K562 (cell line): ENCODE results near the gene CDC14B. TPM values are rescaled to one million over a fixed set of nuclear protein-coding genes. Genes with fewer than 3 reads are reported as not detected.
A peak's percentile ranks its signal among the peaks of the same experiment; 100 is the strongest.

Source experiments
- HINFP ChIP-seq: fragments of 450-650 bp; conservative IDR thresholded peaks from 2 replicates; pipeline ENCODE4 v1.6.1; 2016; ENCODE audit warnings: missing genetic modification characterization, low read depth, mild to moderate bottlenecking, control low read depth, missing compliant biosample characterization
- MNT ChIP-seq, 2 experiments: fragments of 450-650 bp; conservative IDR thresholded peaks; 2 replicates each; pipeline ENCODE4 v1.6.1; 2017; ENCODE audit warnings: mild to moderate bottlenecking in 2 of 2, moderate library complexity in 2 of 2
- NONO ChIP-seq, 2 experiments: fragments of 200-400 bp in 1 of 2; fragments of 450-650 bp in 1 of 2; formaldehyde crosslinking in 1 of 2; IDR thresholded peaks; 2 replicates each; pipeline ENCODE4 v1.6.1; 2017; ENCODE audit warnings: low read depth in 2 of 2, mild to moderate bottlenecking in 2 of 2, moderate library complexity in 2 of 2, low read length in 1 of 2
- NR2F6 ChIP-seq: fragments of 450-650 bp; formaldehyde crosslinking; IDR thresholded peaks from 2 replicates; pipeline ENCODE4 v1.4.0; 2020; ENCODE audit warnings: mild to moderate bottlenecking
- POLR2AphosphoS5 ChIP-seq: IDR thresholded peaks from 2 replicates; pipeline ENCODE4 v1.6.1; 2011; ENCODE audit warnings: mild to moderate bottlenecking, low read depth, low read length, moderate library complexity; ENCODE audit not compliant: control insufficient read depth, insufficient read depth
- PPARD ChIP-seq: fragments of 250-450 bp; sonication (Bioruptor Pico); IDR thresholded peaks from 2 replicates; pipeline ENCODE4 v1.8.0; 2022; ENCODE audit warnings: inconsistent platforms, mild to moderate bottlenecking, moderate library complexity
- SP2 ChIP-seq: IDR thresholded peaks from 2 replicates; pipeline ENCODE4 v1.6.1; 2011; ENCODE audit warnings: mild to moderate bottlenecking, low read depth, low read length, moderate library complexity; ENCODE audit not compliant: poor library complexity, severe bottlenecking; ENCODE audit errors: extremely low read depth
- TBP ChIP-seq: optimal IDR thresholded peaks from 2 replicates; pipeline ENCODE3; 2011; ENCODE audit warnings: low read depth, low read length, improper control_type of control experiment
- ZNF143 ChIP-seq: sonication (generic); formaldehyde crosslinking; IDR thresholded peaks from 2 replicates; pipeline ENCODE4 v1.9.0; 2022; ENCODE audit warnings: mild to moderate bottlenecking, missing genetic modification reagents
- ZNF316 ChIP-seq: fragments of 450-650 bp; IDR thresholded peaks from 2 replicates; pipeline ENCODE4 v1.6.1; 2016
- ZNF347 ChIP-seq: fragments of 450-650 bp; formaldehyde crosslinking; IDR thresholded peaks from 2 replicates; pipeline ENCODE4 v1.4.0; 2020; ENCODE audit warnings: low read depth, mild to moderate bottlenecking, moderate library complexity
- polyA plus RNA-seq, 8 experiments: library from polyadenylated mRNA; depleted of rRNA in 4 of 8; stranded (reverse) in 5 of 8; unstranded in 3 of 8; fragments of >200 nt; fragmentation: Nextera tagmentation in 2 of 8; fragmentation: Illumina TruSeq in 1 of 8; extraction: Ambion mirVana in 2 of 8; extraction: Trizol in 1 of 8; gene quantifications; 2 replicates each; pipeline versions ENCODE4 v1.2.1 to v1.2.3, GENCODE V29; 2011 to 2014; ENCODE audit warnings: inconsistent platforms in 1 of 8, missing spikeins in 1 of 8
- total RNA-seq, 7 experiments: library from RNA; depleted of rRNA in 6 of 7; stranded (reverse); fragments of >200 nt in 6 of 7; fragmentation: Illumina TruSeq in 2 of 7; extraction: Trizol in 2 of 7; gene quantifications; 2 replicates each; pipeline versions ENCODE4 v1.2.1 to v1.2.3, GENCODE V29; 2011 to 2021; ENCODE audit warnings: low replicate concordance in 1 of 7
- TF ChIP-seq, protein P1 (sequence below): fragments of 250-450 bp; sonication (Bioruptor Pico); IDR thresholded peaks from 2 replicates; pipeline ENCODE4 v1.5.0; 2020; ENCODE audit warnings: mild to moderate bottlenecking, borderline replicate concordance
- TF ChIP-seq, protein P2 (sequence below), 2 experiments: fragments of 450-650 bp; formaldehyde crosslinking in 1 of 2; IDR thresholded peaks; 2 replicates each; pipeline versions ENCODE4 v1.4.0 to v1.6.1; 2014 to 2020; ENCODE audit warnings: mild to moderate bottlenecking in 2 of 2, borderline replicate concordance in 1 of 2, low read depth in 1 of 2

Gene CDC14B
- total and polyA plus RNA-seq, 9 of the 15 experiments (the other 6 are each of a cell fraction or from before 2014, with no cell fraction given): 1.4 to 6.0 (median 3.8) TPM

DNA sequence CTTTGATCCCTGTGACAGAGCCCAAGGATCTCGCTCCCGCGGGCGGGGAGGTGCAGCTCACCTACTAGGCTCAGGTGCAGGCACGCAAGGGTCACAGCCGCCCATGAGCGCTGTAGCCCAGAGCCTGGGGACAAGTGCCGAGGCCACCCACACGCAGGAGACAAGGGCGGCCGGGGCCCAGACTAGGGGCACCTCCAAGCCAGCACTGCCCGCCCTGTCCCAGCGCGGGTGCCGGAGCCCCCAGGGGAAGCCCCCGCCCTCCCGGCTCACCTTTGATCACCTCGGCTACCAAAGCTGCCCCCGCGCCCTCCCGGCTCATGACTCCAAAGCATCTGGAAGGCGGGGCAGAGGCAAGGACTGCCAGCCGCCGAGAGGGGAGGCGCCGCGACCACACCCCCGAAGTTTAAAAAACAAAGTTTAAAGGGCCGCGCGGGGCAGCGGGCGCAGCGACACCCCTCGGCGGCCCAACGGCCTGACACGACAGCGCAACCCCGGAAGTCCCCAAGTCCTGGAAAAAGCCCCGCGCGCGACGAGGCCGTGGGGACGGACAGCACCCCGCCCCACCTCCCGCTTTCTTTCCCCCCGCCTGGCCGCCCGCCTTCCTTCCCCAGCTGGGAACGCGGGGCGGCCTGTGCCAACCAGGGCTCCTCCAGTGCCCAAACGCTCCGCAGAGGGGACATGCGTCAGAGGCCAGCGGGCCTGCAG lies 53.0 kb downstream of the CDC14B start (continued):
- TF ChIP-seq, protein P1, sequence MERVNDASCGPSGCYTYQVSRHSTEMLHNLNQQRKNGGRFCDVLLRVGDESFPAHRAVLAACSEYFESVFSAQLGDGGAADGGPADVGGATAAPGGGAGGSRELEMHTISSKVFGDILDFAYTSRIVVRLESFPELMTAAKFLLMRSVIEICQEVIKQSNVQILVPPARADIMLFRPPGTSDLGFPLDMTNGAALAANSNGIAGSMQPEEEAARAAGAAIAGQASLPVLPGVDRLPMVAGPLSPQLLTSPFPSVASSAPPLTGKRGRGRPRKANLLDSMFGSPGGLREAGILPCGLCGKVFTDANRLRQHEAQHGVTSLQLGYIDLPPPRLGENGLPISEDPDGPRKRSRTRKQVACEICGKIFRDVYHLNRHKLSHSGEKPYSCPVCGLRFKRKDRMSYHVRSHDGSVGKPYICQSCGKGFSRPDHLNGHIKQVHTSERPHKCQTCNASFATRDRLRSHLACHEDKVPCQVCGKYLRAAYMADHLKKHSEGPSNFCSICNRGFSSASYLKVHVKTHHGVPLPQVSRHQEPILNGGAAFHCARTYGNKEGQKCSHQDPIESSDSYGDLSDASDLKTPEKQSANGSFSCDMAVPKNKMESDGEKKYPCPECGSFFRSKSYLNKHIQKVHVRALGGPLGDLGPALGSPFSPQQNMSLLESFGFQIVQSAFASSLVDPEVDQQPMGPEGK (CRISPR knock-in tag): no peak
- no peak for TF ChIP-seq ZNF143 (CRISPR knock-in tag)
- peak; percentile 82 to 88 for TF ChIP-seq MNT (conservative IDR thresholded peaks at IDR 0.05)
- no peak for TF ChIP-seq TBP
- no peak for TF ChIP-seq POLR2AphosphoS5
- no peak for TF ChIP-seq NR2F6
- no peak for TF ChIP-seq SP2
- TF ChIP-seq, protein P2, sequence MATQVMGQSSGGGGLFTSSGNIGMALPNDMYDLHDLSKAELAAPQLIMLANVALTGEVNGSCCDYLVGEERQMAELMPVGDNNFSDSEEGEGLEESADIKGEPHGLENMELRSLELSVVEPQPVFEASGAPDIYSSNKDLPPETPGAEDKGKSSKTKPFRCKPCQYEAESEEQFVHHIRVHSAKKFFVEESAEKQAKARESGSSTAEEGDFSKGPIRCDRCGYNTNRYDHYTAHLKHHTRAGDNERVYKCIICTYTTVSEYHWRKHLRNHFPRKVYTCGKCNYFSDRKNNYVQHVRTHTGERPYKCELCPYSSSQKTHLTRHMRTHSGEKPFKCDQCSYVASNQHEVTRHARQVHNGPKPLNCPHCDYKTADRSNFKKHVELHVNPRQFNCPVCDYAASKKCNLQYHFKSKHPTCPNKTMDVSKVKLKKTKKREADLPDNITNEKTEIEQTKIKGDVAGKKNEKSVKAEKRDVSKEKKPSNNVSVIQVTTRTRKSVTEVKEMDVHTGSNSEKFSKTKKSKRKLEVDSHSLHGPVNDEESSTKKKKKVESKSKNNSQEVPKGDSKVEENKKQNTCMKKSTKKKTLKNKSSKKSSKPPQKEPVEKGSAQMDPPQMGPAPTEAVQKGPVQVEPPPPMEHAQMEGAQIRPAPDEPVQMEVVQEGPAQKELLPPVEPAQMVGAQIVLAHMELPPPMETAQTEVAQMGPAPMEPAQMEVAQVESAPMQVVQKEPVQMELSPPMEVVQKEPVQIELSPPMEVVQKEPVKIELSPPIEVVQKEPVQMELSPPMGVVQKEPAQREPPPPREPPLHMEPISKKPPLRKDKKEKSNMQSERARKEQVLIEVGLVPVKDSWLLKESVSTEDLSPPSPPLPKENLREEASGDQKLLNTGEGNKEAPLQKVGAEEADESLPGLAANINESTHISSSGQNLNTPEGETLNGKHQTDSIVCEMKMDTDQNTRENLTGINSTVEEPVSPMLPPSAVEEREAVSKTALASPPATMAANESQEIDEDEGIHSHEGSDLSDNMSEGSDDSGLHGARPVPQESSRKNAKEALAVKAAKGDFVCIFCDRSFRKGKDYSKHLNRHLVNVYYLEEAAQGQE (IDR thresholded peaks at IDR 0.05; ENCODE audit: borderline replicate concordance): peak; percentile 17; the same call in 1 of the 2 replicates
- TF ChIP-seq, protein P2 (CRISPR knock-in tag; IDR thresholded peaks at IDR 0.05; ENCODE audit: low read depth): no peak
- no peak for TF ChIP-seq ZNF347 (CRISPR knock-in tag)
- no peak for TF ChIP-seq HINFP (tag)
- no peak for TF ChIP-seq NONO (IDR thresholded peaks at IDR 0.05; ENCODE audit: low read depth in 2 of 2, low read length in 1 of 2)
- no peak for TF ChIP-seq ZNF316
- no peak for TF ChIP-seq PPARD (CRISPR knock-in tag)
